Right lobe of liver (tissue), 6 donors: Measurements from ENCODE around the gene SLC10A3. TPM values are rescaled to one million over a fixed set of nuclear protein-coding genes. Genes with fewer than 3 reads are reported as not detected.

ENCODE experiments used
- ATAC-seq, 4 donors: fragments of 200-7000 bp; cut with Tn5 transposase; one replicate each; pipeline ENCODE4 v1.9.1; 2020; ENCODE audit warnings: mild to moderate bottlenecking in 4 of 4, moderate library complexity in 4 of 4
- DNase-seq, 3 donors: peaks; one replicate each; pipeline ENCODE4 v3.0.0-alpha.2; 2020
- H3K27ac ChIP-seq, 3 donors: fragments of 200-600 bp; one replicate each; pipeline ENCODE4 v1.8.0; 2022
- H3K27me3 ChIP-seq, 2 donors: fragments of 200-600 bp; one replicate each; pipeline ENCODE4 v1.8.0; 2022
- H3K36me3 ChIP-seq, 4 donors: fragments of 200-600 bp; sonication (generic) in 1 of 4; one replicate each; pipeline versions ENCODE4 v1.5.1 to v1.8.0; 2017 to 2022; ENCODE audit warnings: control low read depth in 1 of 4
- H3K4me1 ChIP-seq, 4 donors: fragments of 200-600 bp; sonication (generic) in 1 of 4; one replicate each; pipeline versions ENCODE4 v1.5.1 to v1.8.0; 2017 to 2022; ENCODE audit warnings: control low read depth in 1 of 4
- H3K4me3 ChIP-seq, 3 donors: fragments of 200-600 bp; one replicate each; pipeline ENCODE4 v1.8.0; 2022
- H3K9me3 ChIP-seq, 4 donors: fragments of 200-600 bp; sonication (generic) in 1 of 4; one replicate each; pipeline versions ENCODE4 v1.5.1 to v1.8.0; 2017 to 2022; ENCODE audit warnings: control low read depth in 1 of 4
- POLR2A ChIP-seq: fragments of 450-650 bp; IDR thresholded peaks from one replicate; pipeline ENCODE4 v1.6.1; 2017; ENCODE audit warnings: antibody characterized with exemption, mild to moderate bottlenecking
- WGBS: methylation state at CpG from one replicate; pipeline ENCODE4 v1.1.6; 2018; ENCODE audit warnings: low coverage, low lambda C conversion rate; ENCODE audit not compliant: insufficient coverage; ENCODE audit errors: missing lambda C conversion rate; 5-methylcytosine and 5-hydroxymethylcytosine counted together
- intact Hi-C, 2 donors: fragments of 100-400 bp; cut with DNase I; formaldehyde crosslinking; loops; one replicate each; pipeline versions ENCODE4 v1.11.2 to v1.14.1; 2022
- total RNA-seq, 6 experiments: library from RNA; depleted of rRNA in 2 of 6; stranded (reverse); fragments of >200 nt in 2 of 6; fragmentation: NEBNext Ultra II Directional in 3 of 6; extraction: Animal tissue kit (Norgen Biotek cat#: 25700) in 3 of 6; gene quantifications; one replicate each; pipeline versions ENCODE4 v1.1.0 to v1.2.4, GENCODE V29; 2016 to 2023
- TF ChIP-seq, protein P1 (sequence below), 4 donors: fragments of 200-600 bp in 3 of 4; fragments of 450-650 bp in 1 of 4; IDR thresholded peaks; one replicate each; pipeline versions ENCODE4 v1.5.1 to v1.8.0; 2016 to 2022; ENCODE audit warnings: antibody characterized with exemption in 4 of 4, mild to moderate bottlenecking in 2 of 4
- donor health status: DM: no; HTN: yes; CAD: no.
- donor health status: DM: no; HTN: no; CAD: no.
- donor health status: DM: no; HTN: no; CAD: no.
- donor health status: DM: no; HTN: yes; CAD: no.
- donor health status: DM: no; HTN: yes; CAD: no.

The SLC10A3 gene
- total RNA-seq, 6 experiments from 2014 or later: 3.0 to 15.2 (median 5.1) TPM

DNA sequence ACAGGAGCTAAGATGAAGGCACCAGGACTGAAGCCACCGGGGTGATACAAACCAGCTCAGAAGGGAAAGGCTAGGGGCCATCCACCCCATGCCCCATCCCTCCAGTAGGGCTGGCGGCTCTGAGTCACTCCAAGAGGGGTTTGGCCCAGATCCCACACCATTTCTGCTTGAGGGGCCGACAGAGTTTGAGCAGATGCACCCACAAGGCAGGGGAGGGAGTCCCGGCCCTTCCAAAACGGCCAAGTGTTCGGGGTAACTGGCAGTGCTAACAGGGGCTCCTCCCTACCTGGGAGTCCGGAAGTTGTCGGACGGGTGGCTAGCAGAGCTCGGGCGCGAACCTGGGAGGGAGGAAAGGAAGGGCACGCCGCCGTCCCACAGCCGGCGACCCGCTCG, 412 bp downstream of the SLC10A3 start:
- intact Hi-C loops: no loop called here
- no peaks in the 10 kb centered on the region for H3K4me1 ChIP-seq
- 0% methylated on average over 1 of the region's 19 CpGs for WGBS
- ATAC-seq: peak in 1 of 4 donors; percentile 2
- no peaks in the 10 kb centered on the region for H3K9me3 ChIP-seq
- peak overlapping the region; percentile 50 to 84 (median 75) for H3K27ac ChIP-seq
- no peak for TF ChIP-seq POLR2A
- TF ChIP-seq, protein P1, sequence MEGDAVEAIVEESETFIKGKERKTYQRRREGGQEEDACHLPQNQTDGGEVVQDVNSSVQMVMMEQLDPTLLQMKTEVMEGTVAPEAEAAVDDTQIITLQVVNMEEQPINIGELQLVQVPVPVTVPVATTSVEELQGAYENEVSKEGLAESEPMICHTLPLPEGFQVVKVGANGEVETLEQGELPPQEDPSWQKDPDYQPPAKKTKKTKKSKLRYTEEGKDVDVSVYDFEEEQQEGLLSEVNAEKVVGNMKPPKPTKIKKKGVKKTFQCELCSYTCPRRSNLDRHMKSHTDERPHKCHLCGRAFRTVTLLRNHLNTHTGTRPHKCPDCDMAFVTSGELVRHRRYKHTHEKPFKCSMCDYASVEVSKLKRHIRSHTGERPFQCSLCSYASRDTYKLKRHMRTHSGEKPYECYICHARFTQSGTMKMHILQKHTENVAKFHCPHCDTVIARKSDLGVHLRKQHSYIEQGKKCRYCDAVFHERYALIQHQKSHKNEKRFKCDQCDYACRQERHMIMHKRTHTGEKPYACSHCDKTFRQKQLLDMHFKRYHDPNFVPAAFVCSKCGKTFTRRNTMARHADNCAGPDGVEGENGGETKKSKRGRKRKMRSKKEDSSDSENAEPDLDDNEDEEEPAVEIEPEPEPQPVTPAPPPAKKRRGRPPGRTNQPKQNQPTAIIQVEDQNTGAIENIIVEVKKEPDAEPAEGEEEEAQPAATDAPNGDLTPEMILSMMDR (IDR thresholded peaks at IDR 0.05): no peak
- no peaks in the 10 kb centered on the region for H3K36me3 ChIP-seq
- H3K27me3 ChIP-seq: no peaks in the 10 kb centered on the region
- DNase-seq: no peak
- peak overlapping the region; percentile 52 to 67 (median 55) for H3K4me3 ChIP-seq

DNA sequence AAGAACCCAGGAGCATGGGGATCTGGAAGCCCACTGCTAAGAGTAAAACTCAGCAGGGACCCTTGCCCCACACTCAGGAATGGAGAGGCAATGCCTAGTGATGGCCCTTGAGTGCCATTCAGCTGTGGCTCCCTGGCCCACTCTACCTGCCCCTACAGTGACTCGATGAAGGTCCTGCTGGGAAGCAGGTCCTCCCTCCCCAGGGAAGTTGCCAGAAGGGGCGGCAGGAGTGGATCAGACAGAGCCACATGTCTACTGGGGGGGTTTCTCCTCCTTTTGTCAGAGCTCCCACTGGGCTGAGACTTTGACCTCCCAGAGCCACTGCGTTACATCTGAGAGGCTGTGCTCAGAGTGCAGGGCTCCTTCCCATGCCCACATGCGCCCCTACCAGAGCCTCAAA, 1.2 kb downstream of the SLC10A3 start:
- no peak for DNase-seq
- Histone ChIP-seq H3K4me1 (no peaks in the 10 kb centered on the region), H3K36me3 (no peaks in the 10 kb centered on the region), H3K27me3 (no peaks in the 10 kb centered on the region), H3K9me3 (no peaks in the 10 kb centered on the region), H3K4me3 (no peak overlapping the region), H3K27ac (no peak overlapping the region)
- WGBS: no CpG with 5 or more reads among the region's 4 CpGs
- ATAC-seq: no peak
- TF ChIP-seq, protein P1 (IDR thresholded peaks at IDR 0.05): no peak
- no peak for TF ChIP-seq POLR2A
- intact Hi-C loops: no loop called here

DNA sequence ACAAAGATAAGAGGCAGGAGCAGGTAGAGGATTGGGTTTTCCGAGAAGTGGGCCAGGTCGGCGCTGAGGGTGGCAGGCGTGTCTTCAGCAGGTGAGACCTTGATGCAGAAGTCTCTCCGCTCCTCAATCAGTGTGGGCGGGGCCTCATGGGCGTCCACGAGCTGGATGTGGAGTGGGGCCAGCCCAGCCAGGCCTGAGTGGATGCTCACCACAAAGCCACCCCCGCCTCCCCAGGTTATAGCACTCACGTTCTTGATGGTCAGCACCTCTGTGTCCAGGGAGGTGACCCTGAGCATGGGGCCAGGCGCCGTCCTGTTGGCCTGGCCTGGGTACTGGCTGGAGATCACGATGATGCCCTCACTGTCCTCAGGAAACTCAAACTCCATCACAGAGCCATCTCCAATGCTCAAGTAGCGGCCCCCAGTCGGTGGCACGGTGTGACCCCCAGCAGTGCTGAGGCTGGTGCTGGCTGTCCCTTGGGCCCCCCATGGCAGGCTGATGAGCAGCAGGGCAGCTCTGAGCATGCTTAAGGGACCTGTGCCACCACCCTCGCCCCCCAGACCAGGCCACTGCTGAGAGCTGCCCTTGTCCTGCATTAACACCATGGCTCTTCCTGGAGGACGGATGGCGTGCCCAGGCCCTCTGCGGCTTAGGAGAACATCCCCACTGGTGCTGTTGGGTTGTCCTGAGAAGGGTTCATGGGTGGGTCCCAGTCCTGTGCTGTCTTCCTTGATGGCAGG, 1.9 kb downstream of the SLC10A3 start:
- intact Hi-C loops: no loop called here
- no peak for ATAC-seq
- no peak overlapping the region for H3K4me3 ChIP-seq
- H3K4me1 ChIP-seq: no peaks in the 10 kb centered on the region
- TF ChIP-seq, protein P1 (IDR thresholded peaks at IDR 0.05): no peak
- TF ChIP-seq POLR2A: no peak
- no peak for DNase-seq
- no CpG with 5 or more reads among the region's 20 CpGs for WGBS
- H3K9me3 ChIP-seq: no peaks in the 10 kb centered on the region
- no peaks in the 10 kb centered on the region for H3K27me3 ChIP-seq
- no peak overlapping the region for H3K27ac ChIP-seq
- no peaks in the 10 kb centered on the region for H3K36me3 ChIP-seq

DNA sequence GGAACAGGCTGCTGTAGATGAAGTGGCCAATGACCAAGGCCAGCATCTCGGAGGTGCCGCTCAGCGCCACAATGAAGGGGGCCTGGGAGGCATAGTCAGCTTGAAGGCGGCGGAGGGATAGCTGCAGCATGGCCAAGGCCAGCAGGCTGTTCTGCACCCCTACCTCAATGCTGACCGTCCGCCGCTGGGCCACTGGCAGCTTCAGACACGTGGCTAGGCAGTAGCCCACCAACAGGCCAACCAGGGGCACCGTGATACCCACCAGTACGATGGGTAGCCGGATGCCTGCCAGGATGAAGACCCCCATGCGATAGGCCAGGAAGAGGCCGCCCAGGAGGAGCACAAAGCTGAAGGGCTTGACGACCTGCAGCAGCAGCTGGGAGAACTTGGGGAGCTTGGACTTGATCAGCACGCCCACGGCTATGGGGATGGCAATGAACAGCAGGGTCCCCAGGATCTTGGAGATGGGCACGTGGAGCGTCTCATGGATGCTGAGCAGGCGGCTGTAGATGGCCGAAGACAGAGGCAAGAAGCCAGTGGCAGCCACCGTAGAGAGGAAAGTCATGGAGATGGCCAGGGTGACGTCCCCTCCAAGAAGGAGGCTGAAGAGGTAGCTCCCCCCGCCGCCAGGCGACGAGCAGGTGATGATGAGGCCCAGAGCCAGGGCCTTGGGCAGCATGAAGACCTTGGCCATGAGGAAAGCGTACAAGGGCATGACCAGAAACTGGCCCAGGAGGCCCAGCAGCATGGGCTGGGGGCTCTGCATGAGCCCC, 2.7 kb downstream of the SLC10A3 start:
- no peaks in the 10 kb centered on the region for H3K4me1 ChIP-seq
- WGBS: 93% methylated on average over 10 of the region's 28 CpGs
- intact Hi-C loops: no loop called here
- TF ChIP-seq, protein P1 (IDR thresholded peaks at IDR 0.05): no peak
- TF ChIP-seq POLR2A: no peak
- no peak for DNase-seq
- H3K36me3 ChIP-seq: no peaks in the 10 kb centered on the region
- H3K4me3 ChIP-seq: no peak overlapping the region
- no peaks in the 10 kb centered on the region for H3K27me3 ChIP-seq
- no peak overlapping the region for H3K27ac ChIP-seq
- H3K9me3 ChIP-seq: no peaks in the 10 kb centered on the region
- ATAC-seq: no peak
